Neural progenitor cell (in vitro differentiated cells): ENCODE results near the gene PLPP3. TPM values are rescaled to one million over a fixed set of nuclear protein-coding genes. Genes with fewer than 3 reads are reported as not detected.

Source experiments
- DNase-seq: peaks from one replicate; pipeline ENCODE4 v3.0.0-alpha.2; 2016; ENCODE audit warnings: low spot score
- H2AFZ ChIP-seq: fragments of 200-600 bp; sonication (generic); replicated peaks from 2 replicates; pipeline ENCODE4 v1.6.1; 2016; ENCODE audit warnings: antibody characterized with exemption
- H3F3A ChIP-seq: fragments of 200-600 bp; sonication (generic); 2 replicates; pipeline ENCODE4 v1.6.1; 2016; ENCODE audit warnings: antibody characterized with exemption, low read depth
- H3K27ac ChIP-seq: fragments of 200-600 bp; sonication (generic); 2 replicates; pipeline ENCODE4 v1.5.1; 2016; ENCODE audit warnings: mild to moderate bottlenecking
- H3K27me3 ChIP-seq: fragments of 200-600 bp; sonication (generic); 2 replicates; pipeline ENCODE4 v1.6.1; 2016; ENCODE audit warnings: mild to moderate bottlenecking, moderate library complexity
- H3K36me3 ChIP-seq: fragments of 200-600 bp; sonication (generic); 2 replicates; pipeline ENCODE4 v1.5.1; 2016
- H3K4me1 ChIP-seq: fragments of 200-600 bp; sonication (generic); 2 replicates; pipeline ENCODE4 v1.6.1; 2016; ENCODE audit warnings: mixed run types
- H3K4me2 ChIP-seq: fragments of 200-600 bp; sonication (generic); 2 replicates; pipeline ENCODE4 v1.6.1; 2016
- H3K4me3 ChIP-seq: fragments of 200-600 bp; sonication (generic); 2 replicates; pipeline ENCODE4 v1.5.1; 2016
- H3K79me2 ChIP-seq: fragments of 200-600 bp; sonication (generic); 2 replicates; pipeline ENCODE4 v1.6.1; 2016; ENCODE audit warnings: low read depth
- H3K9ac ChIP-seq: fragments of 200-600 bp; sonication (generic); 2 replicates; pipeline ENCODE4 v1.6.1; 2016
- H3K9me3 ChIP-seq: fragments of 200-600 bp; sonication (generic); 2 replicates; pipeline ENCODE4 v1.5.1; 2016; ENCODE audit warnings: low read depth
- H4K20me1 ChIP-seq: fragments of 200-600 bp; sonication (generic); 2 replicates; pipeline ENCODE4 v1.6.1; 2016; ENCODE audit warnings: low read depth
- H3K27ac Mint-ChIP-seq: 3 replicates; pipeline ENCODE4 v1.8.0; 2021; ENCODE audit warnings: mixed read lengths
- H3K27me3 Mint-ChIP-seq: 2 replicates; pipeline ENCODE4 v1.8.0; 2022; ENCODE audit warnings: low read depth, mild to moderate bottlenecking, inconsistent platforms, moderate library complexity, mixed read lengths; ENCODE audit not compliant: insufficient read depth
- H3K36me3 Mint-ChIP-seq: 3 replicates; pipeline ENCODE4 v1.8.0; 2021; ENCODE audit warnings: mixed read lengths
- H3K4me1 Mint-ChIP-seq: 3 replicates; pipeline ENCODE4 v1.8.0; 2021; ENCODE audit warnings: mixed read lengths
- H3K4me3 Mint-ChIP-seq: 3 replicates; pipeline ENCODE4 v1.8.0; 2021; ENCODE audit warnings: mild to moderate bottlenecking, moderate library complexity, mixed read lengths
- H3K9me3 Mint-ChIP-seq: 3 replicates; pipeline ENCODE4 v1.8.0; 2020; ENCODE audit warnings: mixed read lengths
- EZH2 ChIP-seq: fragments of 200-600 bp; sonication (generic); IDR thresholded peaks from 2 replicates; pipeline ENCODE4 v1.6.1; 2017; ENCODE audit warnings: antibody characterized with exemption, mild to moderate bottlenecking, moderate library complexity
- EZH2phosphoT487 ChIP-seq: fragments of 200-600 bp; sonication (generic); IDR thresholded peaks from 2 replicates; pipeline ENCODE4 v1.6.1; 2017; ENCODE audit warnings: antibody characterized with exemption
- total RNA-seq: library from RNA; depleted of rRNA; stranded (reverse); fragments of >200 nt; gene quantifications from 2 replicates; pipeline ENCODE4 v1.2.3, GENCODE V29; 2015; ENCODE audit warnings: low replicate concordance
- TF ChIP-seq, protein P1 (sequence below): fragments of 200-600 bp; sonication (generic); IDR thresholded peaks from 2 replicates; pipeline ENCODE4 v1.5.1; 2017; ENCODE audit warnings: antibody characterized with exemption, mild to moderate bottlenecking

Gene PLPP3
- total RNA-seq, 1 donor from 2014 or later: 28.5 TPM

DNA sequence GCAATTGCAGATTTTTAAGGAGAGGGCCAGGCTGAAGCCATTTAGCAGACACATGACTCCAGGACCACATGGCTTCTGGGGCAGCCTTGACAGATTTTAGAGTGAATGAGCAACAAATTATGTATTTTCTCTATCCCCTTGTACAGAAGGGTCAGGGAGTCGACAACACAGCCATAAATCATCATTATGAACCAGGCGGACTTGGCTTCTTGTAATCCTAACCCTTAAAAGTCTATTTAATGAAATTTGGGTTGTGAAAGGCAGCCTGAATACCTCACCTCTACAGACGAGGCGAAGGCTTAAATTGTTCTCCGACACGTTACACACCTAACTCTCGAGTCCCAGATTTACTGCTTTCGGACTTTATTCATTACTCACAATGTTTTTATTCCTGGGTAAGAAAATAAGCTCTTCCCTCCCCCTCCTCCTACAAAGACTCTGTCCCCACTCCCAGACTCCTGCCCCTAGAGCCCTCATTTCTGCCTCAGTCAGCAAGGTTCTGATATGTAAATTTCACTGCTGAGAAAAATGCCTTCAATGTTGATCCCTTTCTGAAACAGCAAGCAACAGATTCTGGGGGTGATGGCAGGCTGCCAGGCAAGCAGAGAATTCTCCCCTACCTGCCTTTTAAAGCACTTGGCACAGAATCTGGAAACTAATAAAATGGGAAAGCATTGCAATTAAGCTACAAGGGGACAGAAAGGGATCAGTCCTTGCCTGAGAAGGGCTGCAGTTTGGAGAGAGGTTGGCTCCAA is 51.6 kb downstream of the PLPP3 start:
- H3K4me2 ChIP-seq: peak overlapping the region; percentile 45
- H3K4me1 ChIP-seq: peaks cover 36% of the 10 kb centered on the region
- H3K27me3 ChIP-seq: no peaks in the 10 kb centered on the region
- peak overlapping the region; percentile 59 for H3K27ac ChIP-seq
- H3K4me1 Mint-ChIP-seq: peaks cover 34% of the 10 kb centered on the region
- no peaks in the 10 kb centered on the region for H3K27me3 Mint-ChIP-seq
- H3K27ac Mint-ChIP-seq: peak overlapping the region; percentile 40
- H3K9me3 Mint-ChIP-seq: no peaks in the 10 kb centered on the region
- H4K20me1 ChIP-seq: peaks cover 48% of the 10 kb centered on the region
- H3K9me3 ChIP-seq: no peaks in the 10 kb centered on the region
- peaks cover 29% of the 10 kb centered on the region for H3K36me3 Mint-ChIP-seq
- H3K79me2 ChIP-seq: peaks cover 98% of the 10 kb centered on the region
- no peak overlapping the region for H2AFZ ChIP-seq
- H3K4me3 Mint-ChIP-seq: no peak overlapping the region
- DNase-seq: no peak
- no peaks in the 10 kb centered on the region for H3F3A ChIP-seq
- H3K36me3 ChIP-seq: peaks cover 10% of the 10 kb centered on the region
- H3K9ac ChIP-seq: no peak overlapping the region
- TF ChIP-seq, protein P1, sequence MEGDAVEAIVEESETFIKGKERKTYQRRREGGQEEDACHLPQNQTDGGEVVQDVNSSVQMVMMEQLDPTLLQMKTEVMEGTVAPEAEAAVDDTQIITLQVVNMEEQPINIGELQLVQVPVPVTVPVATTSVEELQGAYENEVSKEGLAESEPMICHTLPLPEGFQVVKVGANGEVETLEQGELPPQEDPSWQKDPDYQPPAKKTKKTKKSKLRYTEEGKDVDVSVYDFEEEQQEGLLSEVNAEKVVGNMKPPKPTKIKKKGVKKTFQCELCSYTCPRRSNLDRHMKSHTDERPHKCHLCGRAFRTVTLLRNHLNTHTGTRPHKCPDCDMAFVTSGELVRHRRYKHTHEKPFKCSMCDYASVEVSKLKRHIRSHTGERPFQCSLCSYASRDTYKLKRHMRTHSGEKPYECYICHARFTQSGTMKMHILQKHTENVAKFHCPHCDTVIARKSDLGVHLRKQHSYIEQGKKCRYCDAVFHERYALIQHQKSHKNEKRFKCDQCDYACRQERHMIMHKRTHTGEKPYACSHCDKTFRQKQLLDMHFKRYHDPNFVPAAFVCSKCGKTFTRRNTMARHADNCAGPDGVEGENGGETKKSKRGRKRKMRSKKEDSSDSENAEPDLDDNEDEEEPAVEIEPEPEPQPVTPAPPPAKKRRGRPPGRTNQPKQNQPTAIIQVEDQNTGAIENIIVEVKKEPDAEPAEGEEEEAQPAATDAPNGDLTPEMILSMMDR: no peak
- TF ChIP-seq EZH2 (no peak), EZH2phosphoT487 (no peak)
- no peak overlapping the region for H3K4me3 ChIP-seq

DNA sequence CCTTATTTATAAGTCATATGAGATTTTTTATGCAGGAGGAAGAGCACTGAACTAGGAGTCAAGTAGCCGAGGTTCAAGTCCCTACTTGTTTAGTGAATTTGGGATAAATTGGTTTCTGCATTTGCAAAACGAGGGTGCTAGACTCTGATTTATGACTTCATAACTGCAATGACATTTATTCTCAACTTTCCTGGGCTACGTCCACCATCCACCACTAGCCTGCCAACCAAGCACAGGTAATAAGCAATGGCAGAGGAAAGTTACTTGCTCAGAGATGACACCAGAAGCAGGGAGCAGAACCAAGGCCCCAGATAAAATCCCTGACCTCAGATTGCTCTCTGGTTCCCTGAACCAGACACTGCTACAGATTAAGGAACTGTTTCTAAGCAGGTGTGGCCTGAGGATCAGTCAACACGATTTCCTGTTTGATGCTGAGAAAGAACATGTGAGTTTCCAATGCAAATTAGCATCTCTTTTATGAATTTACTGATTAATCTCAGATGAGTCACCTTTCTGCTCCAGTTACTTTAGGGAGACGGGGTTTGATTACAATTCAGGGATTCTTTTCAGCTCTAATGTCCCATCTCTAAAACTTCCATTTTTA is 52.7 kb downstream of the PLPP3 start:
- Histone ChIP-seq H3K27me3 (no peaks in the 10 kb centered on the region), H3K9me3 (no peaks in the 10 kb centered on the region), H3K36me3 (peaks cover 13% of the 10 kb centered on the region), H3K4me3 (no peak overlapping the region), H3F3A (no peaks in the 10 kb centered on the region), H4K20me1 (peaks cover 48% of the 10 kb centered on the region), H3K4me2 (no peak overlapping the region), H2AFZ (no peak overlapping the region), H3K27ac (no peak overlapping the region), H3K4me1 (peaks cover 30% of the 10 kb centered on the region), H3K9ac (no peak overlapping the region), H3K79me2 (peaks cover 90% of the 10 kb centered on the region)
- H3K4me1 Mint-ChIP-seq: peaks cover 41% of the 10 kb centered on the region
- DNase-seq: no peak
- no peaks in the 10 kb centered on the region for H3K27me3 Mint-ChIP-seq
- H3K27ac Mint-ChIP-seq: no peak overlapping the region
- TF ChIP-seq EZH2: no peak
- H3K9me3 Mint-ChIP-seq: no peaks in the 10 kb centered on the region
- no peak overlapping the region for H3K4me3 Mint-ChIP-seq
- H3K36me3 Mint-ChIP-seq: peaks cover 40% of the 10 kb centered on the region

DNA sequence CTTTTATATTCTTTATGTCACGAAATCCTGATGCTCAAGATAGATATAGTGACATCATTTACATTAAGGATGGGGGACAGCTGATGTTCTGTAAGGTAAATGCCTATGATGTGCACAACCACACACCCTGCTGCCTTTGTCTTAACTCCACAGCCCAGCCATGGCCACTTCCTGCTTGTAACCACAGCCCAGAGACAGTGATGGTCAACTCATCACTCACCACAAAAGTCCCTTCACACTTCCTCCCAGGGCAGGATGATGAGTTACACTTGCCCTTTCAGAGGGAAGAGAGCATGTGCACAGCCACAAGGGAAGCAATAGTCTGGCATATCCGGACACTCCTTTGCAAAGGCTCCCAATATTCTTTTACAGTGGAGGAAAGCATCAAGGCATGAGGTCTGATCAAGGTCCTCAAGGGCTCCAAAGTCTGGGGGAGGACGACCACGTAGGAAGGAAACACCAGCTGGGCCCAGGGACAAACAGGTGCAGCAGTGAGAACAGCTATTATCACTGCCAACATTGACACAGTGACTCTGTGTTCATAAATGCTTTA is 53.8 kb downstream of the PLPP3 start:
- no peak for TF ChIP-seq EZH2
- TF ChIP-seq EZH2phosphoT487: no peak
- TF ChIP-seq, protein P1: no peak
- no peak for DNase-seq
- peaks cover 26% of the 10 kb centered on the region for H3K4me1 ChIP-seq
- H3K27me3 ChIP-seq: no peaks in the 10 kb centered on the region
- no peaks in the 10 kb centered on the region for H3K9me3 ChIP-seq
- Mint-ChIP-seq H3K9me3 (no peaks in the 10 kb centered on the region), H3K4me3 (no peak overlapping the region), H3K36me3 (peaks cover 41% of the 10 kb centered on the region), H3K27me3 (no peaks in the 10 kb centered on the region), H3K4me1 (peaks cover 45% of the 10 kb centered on the region), H3K27ac (no peak overlapping the region)
- no peak overlapping the region for H3K27ac ChIP-seq
- peaks cover 48% of the 10 kb centered on the region for H4K20me1 ChIP-seq
- no peak overlapping the region for H3K4me2 ChIP-seq
- no peaks in the 10 kb centered on the region for H3F3A ChIP-seq
- no peak overlapping the region for H2AFZ ChIP-seq
- H3K36me3 ChIP-seq: peaks cover 14% of the 10 kb centered on the region
- no peak overlapping the region for H3K4me3 ChIP-seq
- H3K79me2 ChIP-seq: peaks cover 79% of the 10 kb centered on the region
- H3K9ac ChIP-seq: no peak overlapping the region

DNA sequence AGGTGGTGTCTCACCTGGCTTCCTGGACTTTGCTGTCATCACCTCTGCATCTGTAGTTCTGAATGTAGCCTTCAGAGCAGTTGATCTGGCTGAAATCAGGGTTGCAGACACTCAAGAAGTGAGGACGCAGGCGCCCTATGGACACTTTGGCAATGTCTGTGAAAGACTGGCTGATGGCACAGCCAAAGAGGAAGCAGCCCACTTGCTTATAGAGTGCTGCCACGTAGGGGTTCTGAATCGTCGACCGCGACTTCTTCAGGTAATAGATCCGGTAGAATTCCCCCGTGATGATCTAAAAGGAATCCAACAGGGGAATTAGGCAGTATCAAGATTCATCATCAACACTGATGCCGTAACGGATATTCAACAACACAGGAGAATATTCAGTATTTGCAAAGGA is 55.1 kb downstream of the PLPP3 start:
- peaks cover 78% of the 10 kb centered on the region for H3K79me2 ChIP-seq
- no peak overlapping the region for H3K4me2 ChIP-seq
- Mint-ChIP-seq H3K4me1 (peaks cover 47% of the 10 kb centered on the region), H3K4me3 (no peak overlapping the region), H3K9me3 (no peaks in the 10 kb centered on the region), H3K27ac (no peak overlapping the region), H3K36me3 (peaks cover 43% of the 10 kb centered on the region), H3K27me3 (no peaks in the 10 kb centered on the region)
- H3F3A ChIP-seq: no peaks in the 10 kb centered on the region
- no peak overlapping the region for H2AFZ ChIP-seq
- no peaks in the 10 kb centered on the region for H3K9me3 ChIP-seq
- no peak overlapping the region for H3K4me3 ChIP-seq
- H3K27me3 ChIP-seq: no peaks in the 10 kb centered on the region
- H4K20me1 ChIP-seq: peaks cover 53% of the 10 kb centered on the region
- peaks cover 14% of the 10 kb centered on the region for H3K36me3 ChIP-seq
- peaks cover 26% of the 10 kb centered on the region for H3K4me1 ChIP-seq
- no peak overlapping the region for H3K9ac ChIP-seq
- TF ChIP-seq, protein P1: no peak
- TF ChIP-seq EZH2phosphoT487: no peak
- TF ChIP-seq EZH2: no peak
- DNase-seq: no peak
- no peak overlapping the region for H3K27ac ChIP-seq
